ENCODE measurements around the gene FKBP10. TPM values are rescaled to one million over a fixed set of nuclear protein-coding genes. Genes with fewer than 3 reads are reported as not detected.

Gene FKBP10
- total and polyA plus RNA-seq, 4 donors = 70.5 to 260 (median 156) TPM

GRCh38 chr17:41814195-41814594 is 1.4 kb downstream of the FKBP10 start:
- no peak for DNase-seq
- intact Hi-C loops (cut with DNase I) = no loop called here
- 19 to 20% methylated on average over 1 of the region's 1 CpG for WGBS, 2 donors
- no peak for ATAC-seq (ENCODE audit: low FRiP score)
- H3K27me3 ChIP-seq (ENCODE audit: control insufficient read depth in 1 of 2, insufficient read depth in 2 of 2, low read length in 1 of 2) = no peaks in the 10 kb centered on the region
- H3K4me1 ChIP-seq (ENCODE audit: control insufficient read depth in 1 of 2, insufficient read depth in 2 of 2, low read length in 2 of 2) = no peaks in the 10 kb centered on the region
- H3K27ac ChIP-seq (ENCODE audit: low read depth in 1 of 2, low read length in 2 of 2) = peak overlapping the region in 1 of 2 donors; percentile 41
- H3K4me3 ChIP-seq (ENCODE audit: low read length in 2 of 2) = no peak overlapping the region
- H3K36me3 ChIP-seq (ENCODE audit: control insufficient read depth in 1 of 2, insufficient read depth in 2 of 2, low read length in 1 of 2) = no peaks in the 10 kb centered on the region
- no peaks in the 10 kb centered on the region for H3K9me3 ChIP-seq (ENCODE audit: control insufficient read depth, low read length)

- Histone ChIP-seq H3K36me3 (ENCODE audit: control insufficient read depth in 1 of 2, insufficient read depth in 2 of 2, low read length in 1 of 2) (no peaks in the 10 kb centered on the region), H3K27me3 (ENCODE audit: control insufficient read depth in 1 of 2, insufficient read depth in 2 of 2, low read length in 1 of 2) (no peaks in the 10 kb centered on the region), H3K9me3 (ENCODE audit: control insufficient read depth, low read length) (no peaks in the 10 kb centered on the region), H3K4me3 (ENCODE audit: low read length in 2 of 2) (no peak overlapping the region), H3K4me1 (ENCODE audit: control insufficient read depth in 1 of 2, insufficient read depth in 2 of 2, low read length in 2 of 2) (no peaks in the 10 kb centered on the region), H3K27ac (ENCODE audit: low read depth in 1 of 2, low read length in 2 of 2) (no peak overlapping the region)
- DNase-seq (no peak), ATAC-seq (ENCODE audit: low FRiP score) (no peak)
- 93% methylated on average over 23 of the region's 23 CpGs for WGBS, 2 donors
- intact Hi-C loops (cut with DNase I) = no loop called here
Measured at GRCh38 chr17:41816637-41817320, 4.0 kb downstream of the FKBP10 start.

GRCh38 chr17:41818024-41818423 is 5.2 kb downstream of the FKBP10 start:
- Histone ChIP-seq H3K4me3 (ENCODE audit: low read length in 2 of 2) (no peak overlapping the region), H3K27me3 (ENCODE audit: control insufficient read depth in 1 of 2, insufficient read depth in 2 of 2, low read length in 1 of 2) (no peaks in the 10 kb centered on the region), H3K27ac (ENCODE audit: low read depth in 1 of 2, low read length in 2 of 2) (no peak overlapping the region), H3K9me3 (ENCODE audit: control insufficient read depth, low read length) (no peaks in the 10 kb centered on the region), H3K36me3 (ENCODE audit: control insufficient read depth in 1 of 2, insufficient read depth in 2 of 2, low read length in 1 of 2) (no peaks in the 10 kb centered on the region), H3K4me1 (ENCODE audit: control insufficient read depth in 1 of 2, insufficient read depth in 2 of 2, low read length in 2 of 2) (no peaks in the 10 kb centered on the region)
- intact Hi-C loops (cut with DNase I) = no loop called here
- 96% methylated on average over 20 of the region's 20 CpGs for WGBS, 2 donors
- ATAC-seq (ENCODE audit: low FRiP score) = no peak
- DNase-seq = no peak

DNA sequence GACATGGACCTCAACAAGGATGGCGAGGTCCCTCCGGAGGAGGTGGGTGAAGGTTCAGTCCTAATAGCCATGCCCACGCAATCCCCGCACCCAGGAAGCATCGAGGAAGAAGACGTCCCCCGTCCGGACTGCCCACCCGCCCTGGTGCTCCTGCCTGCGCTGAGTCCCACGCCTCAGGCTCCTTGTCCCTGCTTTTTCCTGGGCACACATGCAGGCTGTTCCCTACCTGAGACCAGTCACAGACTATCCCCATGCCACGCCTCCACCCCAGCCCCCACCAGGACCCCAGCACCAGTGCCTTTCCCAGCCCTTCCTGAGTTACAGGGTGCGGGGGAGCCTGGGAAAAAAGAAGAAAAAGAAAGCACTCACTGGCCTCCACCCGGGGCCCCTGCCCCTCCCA is 9.0 kb downstream of the FKBP10 start:
- H3K4me1 ChIP-seq (ENCODE audit: control insufficient read depth in 1 of 2, insufficient read depth in 2 of 2, low read length in 2 of 2) = no peaks in the 10 kb centered on the region
- WGBS, 2 donors = 81 to 86% methylated on average over 14 of the region's 14 CpGs
- no peaks in the 10 kb centered on the region for H3K9me3 ChIP-seq (ENCODE audit: control insufficient read depth, low read length)
- no peaks in the 10 kb centered on the region for H3K27me3 ChIP-seq (ENCODE audit: control insufficient read depth in 1 of 2, insufficient read depth in 2 of 2, low read length in 1 of 2)
- no peak overlapping the region for H3K4me3 ChIP-seq (ENCODE audit: low read length in 2 of 2)
- H3K36me3 ChIP-seq (ENCODE audit: control insufficient read depth in 1 of 2, insufficient read depth in 2 of 2, low read length in 1 of 2) = no peaks in the 10 kb centered on the region
- ATAC-seq (ENCODE audit: low FRiP score) = no peak
- no peak for DNase-seq
- intact Hi-C loops (cut with DNase I) = no loop called here
- no peak overlapping the region for H3K27ac ChIP-seq (ENCODE audit: low read depth in 1 of 2, low read length in 2 of 2)

DNA sequence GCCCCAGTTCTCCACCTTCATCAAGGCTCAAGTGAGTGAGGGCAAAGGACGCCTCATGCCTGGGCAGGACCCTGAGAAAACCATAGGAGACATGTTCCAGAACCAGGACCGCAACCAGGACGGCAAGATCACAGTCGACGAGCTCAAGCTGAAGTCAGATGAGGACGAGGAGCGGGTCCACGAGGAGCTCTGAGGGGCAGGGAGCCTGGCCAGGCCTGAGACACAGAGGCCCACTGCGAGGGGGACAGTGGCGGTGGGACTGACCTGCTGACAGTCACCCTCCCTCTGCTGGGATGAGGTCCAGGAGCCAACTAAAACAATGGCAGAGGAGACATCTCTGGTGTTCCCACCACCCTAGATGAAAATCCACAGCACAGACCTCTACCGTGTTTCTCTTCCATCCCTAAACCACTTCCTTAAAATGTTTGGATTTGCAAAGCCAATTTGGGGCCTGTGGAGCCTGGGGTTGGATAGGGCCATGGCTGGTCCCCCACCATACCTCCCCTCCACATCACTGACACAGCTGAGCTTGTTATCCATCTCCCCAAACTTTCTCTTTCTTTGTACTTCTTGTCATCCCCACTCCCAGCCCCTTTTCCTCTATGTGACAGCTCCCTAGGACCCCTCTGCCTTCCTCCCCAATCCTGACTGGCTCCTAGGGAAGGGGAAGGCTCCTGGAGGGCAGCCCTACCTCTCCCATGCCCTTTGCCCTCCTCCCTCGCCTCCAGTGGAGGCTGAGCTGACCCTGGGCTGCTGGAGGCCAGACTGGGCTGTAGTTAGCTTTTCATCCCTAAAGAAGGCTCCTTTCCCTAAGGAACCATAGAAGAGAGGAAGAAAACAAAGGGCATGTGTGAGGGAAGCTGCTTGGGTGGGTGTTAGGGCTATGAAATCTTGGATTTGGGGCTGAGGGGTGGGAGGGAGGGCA is 9.7 kb downstream of the FKBP10 start:
- H3K27ac ChIP-seq (ENCODE audit: low read depth in 1 of 2, low read length in 2 of 2) = no peak overlapping the region
- H3K27me3 ChIP-seq (ENCODE audit: control insufficient read depth in 1 of 2, insufficient read depth in 2 of 2, low read length in 1 of 2) = no peaks in the 10 kb centered on the region
- 68 to 69% methylated on average over 12 of the region's 12 CpGs for WGBS, 2 donors
- no peak for ATAC-seq (ENCODE audit: low FRiP score)
- no peaks in the 10 kb centered on the region for H3K4me1 ChIP-seq (ENCODE audit: control insufficient read depth in 1 of 2, insufficient read depth in 2 of 2, low read length in 2 of 2)
- H3K36me3 ChIP-seq (ENCODE audit: control insufficient read depth in 1 of 2, insufficient read depth in 2 of 2, low read length in 1 of 2) = peaks cover 0 to 1% of the 10 kb centered on the region in 2 donors
- intact Hi-C loops (cut with DNase I) = no loop called here
- H3K9me3 ChIP-seq (ENCODE audit: control insufficient read depth, low read length) = no peaks in the 10 kb centered on the region
- H3K4me3 ChIP-seq (ENCODE audit: low read length in 2 of 2) = no peak overlapping the region
- no peak for DNase-seq

DNA sequence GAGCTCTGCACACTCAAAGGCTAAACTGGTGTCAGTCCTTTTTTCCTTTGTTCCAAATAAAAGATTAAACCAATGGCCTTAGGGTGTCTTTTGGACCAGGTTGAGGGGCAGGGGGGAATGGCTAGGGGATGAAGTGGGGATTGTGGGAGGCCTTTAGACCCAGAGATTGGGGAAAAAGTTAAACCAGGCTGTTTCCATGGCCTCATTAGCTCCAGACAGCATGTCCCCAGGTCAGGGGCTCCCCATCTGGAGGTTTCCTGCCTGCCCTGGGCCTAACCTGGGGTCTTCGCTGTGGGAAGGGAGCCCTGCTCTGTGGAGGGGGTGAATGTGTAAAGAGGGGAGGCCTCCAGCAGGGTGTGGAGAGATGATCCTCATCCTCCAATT is 10.3 kb downstream of the FKBP10 start:
- H3K27ac ChIP-seq (ENCODE audit: low read depth in 1 of 2, low read length in 2 of 2) = no peak overlapping the region
- DNase-seq (no peak), ATAC-seq (ENCODE audit: low FRiP score) (no peak)
- 84 to 91% methylated on average over 1 of the region's 1 CpG for WGBS, 2 donors
- H3K4me3 ChIP-seq (ENCODE audit: low read length in 2 of 2) = no peak overlapping the region
- no peaks in the 10 kb centered on the region for H3K9me3 ChIP-seq (ENCODE audit: control insufficient read depth, low read length)
- H3K4me1 ChIP-seq (ENCODE audit: control insufficient read depth in 1 of 2, insufficient read depth in 2 of 2, low read length in 2 of 2) = no peaks in the 10 kb centered on the region
- no peaks in the 10 kb centered on the region for H3K27me3 ChIP-seq (ENCODE audit: control insufficient read depth in 1 of 2, insufficient read depth in 2 of 2, low read length in 1 of 2)
- intact Hi-C loops (cut with DNase I) = no loop called here
- peaks cover 0 to 1% of the 10 kb centered on the region in 2 donors for H3K36me3 ChIP-seq (ENCODE audit: control insufficient read depth in 1 of 2, insufficient read depth in 2 of 2, low read length in 1 of 2)

- no peak for DNase-seq
- intact Hi-C loops (cut with DNase I) = no loop called here
- WGBS, 2 donors = 77 to 80% methylated on average over 7 of the region's 7 CpGs
- H3K4me3 ChIP-seq (ENCODE audit: low read length in 2 of 2) = no peak overlapping the region
- no peak overlapping the region for H3K27ac ChIP-seq (ENCODE audit: low read depth in 1 of 2, low read length in 2 of 2)
- no peaks in the 10 kb centered on the region for H3K4me1 ChIP-seq (ENCODE audit: control insufficient read depth in 1 of 2, insufficient read depth in 2 of 2, low read length in 2 of 2)
- no peaks in the 10 kb centered on the region for H3K9me3 ChIP-seq (ENCODE audit: control insufficient read depth, low read length)
- H3K27me3 ChIP-seq (ENCODE audit: control insufficient read depth in 1 of 2, insufficient read depth in 2 of 2, low read length in 1 of 2) = no peaks in the 10 kb centered on the region
- H3K36me3 ChIP-seq (ENCODE audit: control insufficient read depth in 1 of 2, insufficient read depth in 2 of 2, low read length in 1 of 2) = peaks cover 1 to 3% of the 10 kb centered on the region in 2 donors
- no peak for ATAC-seq (ENCODE audit: low FRiP score)
Measured at GRCh38 chr17:41823580-41823979, 10.8 kb downstream of the FKBP10 start.

DNA sequence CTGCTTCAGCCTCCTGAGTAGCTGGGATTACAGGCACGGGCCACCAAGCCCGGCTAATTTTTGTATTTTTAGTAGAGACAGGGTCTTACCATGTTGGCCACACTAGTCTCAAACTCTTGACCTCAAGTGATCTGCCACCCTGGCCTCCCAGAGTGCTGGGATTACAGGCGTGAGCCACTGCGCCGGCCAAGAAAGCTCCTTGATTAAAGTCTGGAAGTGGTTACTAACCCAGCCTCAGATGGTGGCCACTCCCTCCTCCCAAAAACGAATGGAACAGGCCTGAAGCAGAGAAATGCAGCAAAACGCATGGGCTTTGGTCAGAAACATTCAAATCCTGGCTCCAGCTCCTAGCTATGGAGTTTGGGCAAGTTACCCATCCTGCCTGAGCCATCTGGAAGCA is 11.3 kb downstream of the FKBP10 start:
- H3K9me3 ChIP-seq (ENCODE audit: control insufficient read depth, low read length) = no peaks in the 10 kb centered on the region
- intact Hi-C loops (cut with DNase I) = no loop called here
- no peak for DNase-seq
- H3K4me1 ChIP-seq (ENCODE audit: control insufficient read depth in 1 of 2, insufficient read depth in 2 of 2, low read length in 2 of 2) = no peaks in the 10 kb centered on the region
- 53 to 54% methylated on average over 7 of the region's 7 CpGs for WGBS, 2 donors
- no peaks in the 10 kb centered on the region for H3K27me3 ChIP-seq (ENCODE audit: control insufficient read depth in 1 of 2, insufficient read depth in 2 of 2, low read length in 1 of 2)
- H3K4me3 ChIP-seq (ENCODE audit: low read length in 2 of 2) = no peak overlapping the region
- H3K36me3 ChIP-seq (ENCODE audit: control insufficient read depth in 1 of 2, insufficient read depth in 2 of 2, low read length in 1 of 2) = peaks cover 1 to 3% of the 10 kb centered on the region in 2 donors
- no peak for ATAC-seq (ENCODE audit: low FRiP score)
- H3K27ac ChIP-seq (ENCODE audit: low read depth in 1 of 2, low read length in 2 of 2) = no peak overlapping the region
